GM18511 (cell line): ENCODE data around the gene ANGPTL2.
A peak's percentile ranks its signal among the peaks of the same experiment; 100 is the strongest.
"Not testable (repeated sequence)": the region's sequence is repeated elsewhere in the genome, so short reads cannot be mapped to it uniquely, and the experiment has no call there.

Experiments used
- ATAC-seq: cut with Tn5 transposase; IDR thresholded peaks from one replicate; pipeline ENCODE4 v1.9.1; 2021; ENCODE audit warnings: mild to moderate bottlenecking, moderate library complexity; ENCODE audit not compliant: unreplicated experiment

Gene ANGPTL2

GRCh38 chr9:127122176-127123063, at the start of gene ANGPTL2:
Gene ANGPTL2 (minus strand): TSS chr9:127122635. CDS start chr9:127108731, 13,904 bp downstream.
- peak; percentile 51 for ATAC-seq

DNA sequence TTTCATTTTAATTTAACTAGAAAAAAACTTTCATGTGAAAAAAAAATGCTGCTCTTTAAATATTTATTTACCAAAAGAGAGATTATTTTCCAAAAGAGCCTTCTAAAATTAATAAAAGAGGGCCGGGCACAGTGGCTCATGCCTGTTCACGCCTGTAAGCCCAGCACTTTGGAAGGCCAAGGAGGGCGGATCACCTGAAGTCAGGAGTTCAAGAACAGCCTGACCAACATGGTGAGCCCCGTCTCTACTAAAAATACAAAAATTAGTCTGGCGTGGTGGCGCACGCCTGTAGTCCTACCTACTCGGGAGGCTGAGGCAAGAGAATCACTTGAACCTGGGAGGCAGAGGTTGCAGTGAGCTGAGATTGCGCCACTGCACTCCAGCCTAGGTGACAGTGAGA, 48.9 kb upstream of the ANGPTL2 start:
- not testable (repeated sequence) for ATAC-seq

- ATAC-seq = no peak
Observed at GRCh38 chr9:127170652-127171051, 48.2 kb upstream of the ANGPTL2 start.

- no peak for ATAC-seq
Observed at GRCh38 chr9:127170103-127170502, 47.7 kb upstream of the ANGPTL2 start.

GRCh38 chr9:127169575-127169883, 47.1 kb upstream of the ANGPTL2 start:
- ATAC-seq = no peak

- no peak for ATAC-seq
Observed at GRCh38 chr9:127168756-127169574, 46.5 kb upstream of the ANGPTL2 start.

GRCh38 chr9:127167560-127168326, 45.3 kb upstream of the ANGPTL2 start:
- no peak for ATAC-seq

GRCh38 chr9:127166651-127167524, 44.5 kb upstream of the ANGPTL2 start:
- ATAC-seq = peak; percentile 68

- ATAC-seq = peak; percentile 6
Observed at GRCh38 chr9:127166111-127166510, 43.7 kb upstream of the ANGPTL2 start.

- no peak for ATAC-seq
Observed at GRCh38 chr9:127165116-127165515, 42.7 kb upstream of the ANGPTL2 start.

DNA sequence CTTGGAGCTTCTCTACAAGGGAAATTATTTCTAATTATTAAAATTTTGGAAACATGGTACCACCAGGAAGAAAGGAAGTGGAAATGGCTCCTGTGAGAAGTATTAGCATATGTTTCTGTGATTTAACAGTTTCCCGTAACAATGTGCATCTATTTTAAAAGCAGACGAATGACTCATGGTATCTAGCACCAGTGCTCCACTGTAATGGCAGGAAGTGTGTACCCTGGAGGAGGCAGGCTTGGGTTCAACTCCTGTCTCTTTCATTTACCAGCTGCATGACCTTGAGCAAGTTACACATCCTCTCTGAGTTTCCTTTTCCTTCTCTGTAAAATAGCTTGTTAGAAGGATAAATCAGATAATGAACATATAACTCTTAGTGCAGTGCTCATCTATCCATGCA, 41.0 kb upstream of the ANGPTL2 start:
- ATAC-seq = no peak

- no peak for ATAC-seq
Observed at GRCh38 chr9:127162864-127163365, 40.5 kb upstream of the ANGPTL2 start.

DNA sequence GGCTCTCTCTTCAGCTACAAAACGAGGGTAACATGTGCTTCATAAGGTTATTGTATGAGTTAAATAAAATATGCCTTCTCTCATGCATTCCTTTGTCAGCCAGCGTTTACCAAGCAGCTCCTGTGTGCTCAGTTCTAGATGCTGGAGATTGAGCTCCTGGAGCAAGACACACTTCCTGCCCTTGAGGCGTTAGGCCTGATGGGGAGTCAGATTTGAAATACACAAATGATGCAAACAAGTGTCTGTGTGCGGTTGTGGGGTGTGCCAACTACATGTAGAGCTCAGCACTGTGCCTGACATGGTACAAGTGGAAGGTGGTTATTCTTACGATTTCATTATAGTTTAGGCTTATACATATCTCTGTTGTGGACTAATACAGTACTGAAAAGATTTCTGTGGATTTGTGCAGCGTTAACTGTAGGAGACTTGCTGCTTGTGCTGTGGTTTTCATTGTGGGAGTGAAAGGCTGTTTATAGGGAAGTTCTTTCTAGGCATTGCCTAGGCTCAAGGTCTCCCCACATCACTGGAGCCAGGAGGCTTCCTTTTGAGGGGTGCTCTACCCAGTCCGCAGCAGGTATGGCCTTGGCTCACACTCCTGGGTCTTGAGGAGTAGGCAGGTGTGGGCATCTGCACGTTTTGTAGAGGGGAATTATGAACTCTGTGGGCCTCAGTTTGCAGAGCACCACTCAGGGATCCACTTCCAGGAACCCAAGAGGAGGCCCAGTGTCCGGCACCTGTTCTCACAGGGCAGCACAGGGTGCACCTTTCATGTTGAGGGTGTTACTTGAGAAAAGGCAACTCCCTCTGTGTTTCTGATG, 39.8 kb upstream of the ANGPTL2 start:
- no peak for ATAC-seq

DNA sequence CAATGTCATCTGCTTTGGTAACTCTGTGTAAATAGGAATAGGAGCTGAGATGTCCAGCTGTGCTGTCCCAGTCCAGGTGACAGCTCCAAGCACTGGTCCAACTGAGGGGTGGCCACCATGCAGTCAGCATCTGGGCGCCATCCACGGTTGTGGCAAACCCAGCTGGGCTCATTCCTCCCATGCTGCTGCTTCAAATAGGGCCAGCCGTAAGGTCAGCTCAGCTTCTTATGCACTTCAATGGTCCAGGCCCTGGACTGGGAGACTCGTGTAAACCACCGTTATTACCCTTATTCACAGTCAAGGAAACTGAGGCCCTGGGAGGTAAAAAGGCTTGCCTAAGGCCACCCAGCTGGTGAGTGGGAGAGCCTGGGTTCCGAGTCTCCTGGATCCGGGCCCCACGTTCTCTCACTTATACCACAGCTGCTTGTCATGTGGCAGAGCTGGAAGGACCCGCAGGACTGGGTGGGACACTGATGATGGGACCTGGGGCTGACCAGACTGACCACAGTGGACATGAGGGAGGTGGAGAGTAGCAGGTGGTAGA, 38.7 kb upstream of the ANGPTL2 start:
- no peak for ATAC-seq

- no peak for ATAC-seq
Observed at GRCh38 chr9:127159949-127160610, 37.6 kb upstream of the ANGPTL2 start.

- ATAC-seq = no peak
Observed at GRCh38 chr9:127159325-127159801, 36.9 kb upstream of the ANGPTL2 start.

GRCh38 chr9:127158786-127159324, 36.4 kb upstream of the ANGPTL2 start:
- no peak for ATAC-seq
